MM.1S (cell line): ENCODE data around the gene TXN2.
"Not testable (repeated sequence)": the region's sequence is repeated elsewhere in the genome, so short reads cannot be mapped to it uniquely, and the experiment has no call there.

Experiments used
- DNase-seq: peaks from one replicate; pipeline ENCODE4 v3.0.0-alpha.2; 2015
- H2AFZ ChIP-seq: fragments of 300-600 bp; sonication (generic); 2 replicates; pipeline ENCODE4 v1.6.0; 2016; ENCODE audit warnings: antibody characterized with exemption, low read length
- H3F3A ChIP-seq: fragments of 300-600 bp; sonication (generic); 2 replicates; pipeline ENCODE4 v1.6.1; 2016; ENCODE audit warnings: mild to moderate bottlenecking, antibody characterized with exemption, low read length, moderate library complexity, mixed read lengths; ENCODE audit not compliant: insufficient read depth
- H3K27ac ChIP-seq: fragments of 300-600 bp; sonication (generic); 2 replicates; pipeline ENCODE4 v1.5.1; 2016; ENCODE audit warnings: mild to moderate bottlenecking, low read length
- H3K27me3 ChIP-seq: fragments of 300-600 bp; sonication (generic); replicated peaks from 2 replicates; pipeline ENCODE4 v1.6.0; 2016; ENCODE audit warnings: low read length; ENCODE audit not compliant: insufficient read depth
- H3K36me3 ChIP-seq: fragments of 300-600 bp; sonication (generic); replicated peaks from 2 replicates; pipeline ENCODE4 v1.6.1; 2016; ENCODE audit warnings: mild to moderate bottlenecking, low read length, mixed read lengths; ENCODE audit not compliant: insufficient read depth
- H3K4me1 ChIP-seq: fragments of 300-600 bp; sonication (generic); 2 replicates; pipeline ENCODE4 v1.6.1; 2016; ENCODE audit warnings: low read length, mixed read lengths
- H3K4me2 ChIP-seq: fragments of 300-600 bp; sonication (generic); 2 replicates; pipeline ENCODE4 v1.6.0; 2016; ENCODE audit warnings: low read depth, low read length
- H3K4me3 ChIP-seq: fragments of 300-600 bp; sonication (generic); 2 replicates; pipeline ENCODE4 v1.5.1; 2016; ENCODE audit warnings: low read length, mixed read lengths
- H3K79me2 ChIP-seq: fragments of 300-600 bp; sonication (generic); 2 replicates; pipeline ENCODE4 v1.6.1; 2016; ENCODE audit warnings: mixed run types, low read length, mixed read lengths
- H3K9ac ChIP-seq: fragments of 300-600 bp; sonication (generic); 2 replicates; pipeline ENCODE4 v1.6.1; 2016; ENCODE audit warnings: low read length, mixed read lengths
- H3K9me2 ChIP-seq: fragments of 300-600 bp; sonication (generic); replicated peaks from 2 replicates; pipeline ENCODE4 v1.6.1; 2016; ENCODE audit warnings: mild to moderate bottlenecking, low read length, mixed read lengths; ENCODE audit not compliant: insufficient read depth
- H3K9me3 ChIP-seq: fragments of 300-600 bp; sonication (generic); replicated peaks from 2 replicates; pipeline ENCODE4 v1.6.1; 2016; ENCODE audit warnings: mild to moderate bottlenecking, low read length, mixed read lengths; ENCODE audit not compliant: insufficient read depth
- H4K20me1 ChIP-seq: fragments of 300-600 bp; sonication (generic); 2 replicates; pipeline ENCODE4 v1.6.1; 2016; ENCODE audit warnings: mild to moderate bottlenecking, low read length, moderate library complexity, mixed read lengths; ENCODE audit not compliant: insufficient read depth
- EZH2 ChIP-seq: fragments of 300-600 bp; sonication (generic); optimal IDR thresholded peaks from 2 replicates; pipeline ENCODE3; 2017; ENCODE audit warnings: low read depth, mild to moderate bottlenecking, antibody characterized with exemption, low read length, mixed read lengths
- EZH2phosphoT487 ChIP-seq: fragments of 300-600 bp; sonication (generic); IDR thresholded peaks from 2 replicates; pipeline ENCODE4 v1.6.1; 2018; ENCODE audit warnings: antibody characterized with exemption, low read length
- TF ChIP-seq, protein P1 (sequence below): fragments of 300-600 bp; sonication (generic); IDR thresholded peaks from 2 replicates; pipeline ENCODE4 v1.5.1; 2016; ENCODE audit warnings: antibody characterized with exemption, low read length, mixed read lengths

The TXN2 gene

DNA sequence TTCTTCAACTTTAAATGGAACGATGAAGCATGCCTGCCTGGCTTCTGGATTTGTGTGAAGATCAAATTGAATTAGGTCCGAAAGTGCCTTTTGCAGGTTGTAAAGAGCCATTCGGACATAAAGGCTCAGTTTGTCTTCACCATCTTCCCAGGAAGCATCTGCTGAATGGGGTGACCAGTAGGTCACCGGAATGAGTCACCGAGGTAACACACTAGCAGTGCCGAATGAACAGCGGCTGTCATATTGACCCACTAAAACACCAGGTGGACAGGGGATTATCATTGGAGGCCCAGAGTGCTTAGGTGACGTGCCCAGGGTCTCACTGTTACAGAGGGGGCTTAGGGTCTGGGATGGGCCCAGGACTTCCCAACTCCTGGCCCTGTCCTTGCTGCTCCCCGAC lies 50.6 kb downstream of the TXN2 start:
- Histone ChIP-seq H3F3A (peaks cover 14% of the 10 kb centered on the region), H3K9ac (no peak overlapping the region), H3K27ac (no peak overlapping the region), H3K27me3 (no peaks in the 10 kb centered on the region), H3K9me3 (no peaks in the 10 kb centered on the region), H3K36me3 (no peaks in the 10 kb centered on the region), H3K4me1 (peaks cover 10% of the 10 kb centered on the region), H4K20me1 (no peaks in the 10 kb centered on the region), H3K79me2 (no peaks in the 10 kb centered on the region), H2AFZ (no peak overlapping the region), H3K9me2 (no peaks in the 10 kb centered on the region), H3K4me3 (no peak overlapping the region), H3K4me2 (no peak overlapping the region)
- no peak for DNase-seq
- TF ChIP-seq, protein P1, sequence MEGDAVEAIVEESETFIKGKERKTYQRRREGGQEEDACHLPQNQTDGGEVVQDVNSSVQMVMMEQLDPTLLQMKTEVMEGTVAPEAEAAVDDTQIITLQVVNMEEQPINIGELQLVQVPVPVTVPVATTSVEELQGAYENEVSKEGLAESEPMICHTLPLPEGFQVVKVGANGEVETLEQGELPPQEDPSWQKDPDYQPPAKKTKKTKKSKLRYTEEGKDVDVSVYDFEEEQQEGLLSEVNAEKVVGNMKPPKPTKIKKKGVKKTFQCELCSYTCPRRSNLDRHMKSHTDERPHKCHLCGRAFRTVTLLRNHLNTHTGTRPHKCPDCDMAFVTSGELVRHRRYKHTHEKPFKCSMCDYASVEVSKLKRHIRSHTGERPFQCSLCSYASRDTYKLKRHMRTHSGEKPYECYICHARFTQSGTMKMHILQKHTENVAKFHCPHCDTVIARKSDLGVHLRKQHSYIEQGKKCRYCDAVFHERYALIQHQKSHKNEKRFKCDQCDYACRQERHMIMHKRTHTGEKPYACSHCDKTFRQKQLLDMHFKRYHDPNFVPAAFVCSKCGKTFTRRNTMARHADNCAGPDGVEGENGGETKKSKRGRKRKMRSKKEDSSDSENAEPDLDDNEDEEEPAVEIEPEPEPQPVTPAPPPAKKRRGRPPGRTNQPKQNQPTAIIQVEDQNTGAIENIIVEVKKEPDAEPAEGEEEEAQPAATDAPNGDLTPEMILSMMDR: no peak
- no peak for TF ChIP-seq EZH2phosphoT487
- TF ChIP-seq EZH2: no peak

DNA sequence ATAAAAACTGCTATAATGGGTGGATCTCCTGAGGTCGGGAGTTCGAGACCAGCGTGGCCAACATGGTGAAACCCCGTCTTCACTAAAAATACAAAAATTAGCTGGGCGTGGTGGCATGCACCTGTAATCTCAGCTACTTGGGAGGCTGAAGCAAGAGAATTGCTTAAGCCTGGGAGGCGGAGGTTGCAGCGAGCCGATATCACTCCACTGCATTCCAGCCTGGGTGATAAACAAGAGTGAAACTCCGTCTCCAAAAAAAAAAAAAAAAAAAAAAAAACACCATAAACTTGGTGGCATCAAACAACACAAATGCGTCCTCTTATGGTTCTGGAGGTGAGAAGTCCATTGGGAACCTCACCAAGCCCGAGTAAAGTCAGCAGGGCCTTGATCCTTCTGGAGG lies 53.5 kb downstream of the TXN2 start:
- H3K4me1 ChIP-seq, DNase-seq: not testable (repeated sequence)

DNA sequence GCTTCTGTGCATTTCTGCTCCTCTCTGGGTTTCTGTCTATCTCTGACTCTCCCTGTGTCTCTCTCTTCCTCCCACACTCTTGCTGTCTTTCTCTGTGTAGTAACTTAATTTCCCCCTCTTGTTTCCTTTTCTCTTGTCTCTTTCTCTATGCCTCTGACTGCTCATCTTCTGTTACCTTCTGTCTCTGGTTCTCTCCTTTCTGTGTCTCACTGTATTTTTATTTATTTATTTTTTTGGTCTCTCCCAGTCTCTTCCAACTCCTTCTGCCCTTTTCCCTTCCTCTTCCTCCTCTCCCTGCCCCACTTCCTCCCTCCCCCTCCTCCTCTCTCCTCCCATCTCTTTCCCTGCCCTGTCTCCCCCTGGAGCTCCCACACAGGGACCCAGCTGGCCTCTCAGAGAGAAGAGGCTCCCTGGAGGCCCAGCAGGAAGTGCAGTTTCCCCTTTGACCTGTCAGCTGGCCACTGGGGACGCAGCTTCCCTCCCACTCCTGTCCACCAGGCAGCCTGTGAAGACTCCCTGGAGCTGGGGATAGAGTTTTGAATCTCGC lies 55.4 kb downstream of the TXN2 start:
- peaks cover 3% of the 10 kb centered on the region; the same call in 1 of the 2 replicates for H3K27me3 ChIP-seq
- H3K36me3 ChIP-seq: no peaks in the 10 kb centered on the region
- DNase-seq: no peak
- H4K20me1 ChIP-seq: no peaks in the 10 kb centered on the region
- TF ChIP-seq, protein P1: no peak
- TF ChIP-seq EZH2: no peak
- no peak for TF ChIP-seq EZH2phosphoT487
- peaks cover 4% of the 10 kb centered on the region; the same call in 1 of the 2 replicates for H3K4me1 ChIP-seq
- H3K4me2 ChIP-seq: no peak overlapping the region
- no peaks in the 10 kb centered on the region for H3K9me2 ChIP-seq
- no peaks in the 10 kb centered on the region for H3K79me2 ChIP-seq
- no peak overlapping the region for H3K9ac ChIP-seq
- no peak overlapping the region for H3K27ac ChIP-seq
- no peaks in the 10 kb centered on the region for H3K9me3 ChIP-seq
- no peaks in the 10 kb centered on the region for H3F3A ChIP-seq
- H3K4me3 ChIP-seq: no peak overlapping the region
- H2AFZ ChIP-seq: no peak overlapping the region

More for the DNA sequence above, 53.5 kb downstream of the TXN2 start:
- not testable (repeated sequence) for H3K9ac ChIP-seq, H3K27me3 ChIP-seq, H3F3A ChIP-seq, H3K4me2 ChIP-seq, H3K79me2 ChIP-seq, H3K9me2 ChIP-seq, H3K27ac ChIP-seq, H3K9me3 ChIP-seq, H4K20me1 ChIP-seq, H3K36me3 ChIP-seq, H2AFZ ChIP-seq, H3K4me3 ChIP-seq

DNA sequence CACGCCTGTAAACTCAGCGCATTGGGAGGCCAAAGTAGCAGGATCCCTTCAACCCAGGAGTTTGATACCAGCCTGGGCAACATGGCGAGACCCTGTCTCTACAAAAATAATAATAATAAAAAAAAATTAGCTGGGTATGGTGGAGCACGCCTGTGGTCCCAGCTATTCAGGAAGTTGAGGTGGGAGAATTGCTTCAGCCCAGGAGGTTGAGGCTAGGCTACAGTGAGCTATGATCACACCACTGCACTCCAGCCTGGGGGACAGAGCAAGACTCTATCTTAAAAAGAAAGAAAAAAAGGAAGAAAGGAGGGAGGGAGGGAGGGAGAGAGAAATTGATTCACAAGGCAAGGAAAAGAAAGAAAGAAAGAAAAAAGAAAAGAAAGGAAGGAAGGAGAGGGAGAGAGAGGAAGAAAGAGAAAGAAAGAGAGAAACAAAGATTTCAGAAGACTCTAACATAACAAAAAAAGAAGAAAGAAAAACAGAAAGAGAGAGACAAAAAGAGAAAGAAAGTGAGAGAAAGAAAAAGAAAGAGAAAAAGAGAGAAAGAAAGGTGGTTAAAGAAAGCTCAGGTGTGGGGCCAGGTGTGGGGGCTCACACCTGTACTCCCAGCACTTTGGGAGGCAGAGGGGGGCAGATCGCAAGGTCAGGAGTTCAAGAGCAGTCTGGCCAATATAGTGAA lies 56.4 kb downstream of the TXN2 start:
- H3F3A ChIP-seq: peaks cover 9% of the 10 kb centered on the region
- no peaks in the 10 kb centered on the region for H3K9me2 ChIP-seq
- H3K27ac ChIP-seq: no peak overlapping the region
- H2AFZ ChIP-seq: no peak overlapping the region
- H3K4me2 ChIP-seq: no peak overlapping the region
- no peak overlapping the region for H3K4me3 ChIP-seq
- H3K36me3 ChIP-seq: no peaks in the 10 kb centered on the region
- H4K20me1 ChIP-seq: no peaks in the 10 kb centered on the region
- H3K9me3 ChIP-seq: no peaks in the 10 kb centered on the region
- H3K4me1 ChIP-seq: peaks cover 7% of the 10 kb centered on the region
- no peak overlapping the region for H3K9ac ChIP-seq
- H3K27me3 ChIP-seq: peaks cover 12% of the 10 kb centered on the region
- DNase-seq: no peak
- no peak for TF ChIP-seq EZH2
- no peak for TF ChIP-seq EZH2phosphoT487
- TF ChIP-seq, protein P1: no peak
- H3K79me2 ChIP-seq: no peaks in the 10 kb centered on the region

GRCh38 chr22:36424466-36424865 lies 57.0 kb downstream of the TXN2 start:
- H3K27ac ChIP-seq, H3K4me3 ChIP-seq, H3K9me2 ChIP-seq, DNase-seq, H2AFZ ChIP-seq, H4K20me1 ChIP-seq, H3K79me2 ChIP-seq, H3K9me3 ChIP-seq, H3K36me3 ChIP-seq, H3K4me2 ChIP-seq, H3K4me1 ChIP-seq, H3K9ac ChIP-seq: not testable (repeated sequence)
- peaks cover 13% of the 10 kb centered on the region for H3K27me3 ChIP-seq
- peaks cover 11% of the 10 kb centered on the region for H3F3A ChIP-seq
